ENCODE data around the gene SEPSECS.

SEPSECS gene

GRCh38 chr4:25128671-25129070 lies 31.6 kb downstream of the SEPSECS start (continued):
- TF ChIP-seq ESRRG (CRISPR knock-in tag; IDR thresholded peaks at IDR 0.05) (no peak), ZNF565 (CRISPR knock-in tag; conservative IDR thresholded peaks at IDR 0.05; ENCODE audit: low read depth) (no peak), TOX (CRISPR knock-in tag; IDR thresholded peaks at IDR 0.05; ENCODE audit: borderline replicate concordance) (no peak)

GRCh38 chr4:25123236-25123635 lies 37.0 kb downstream of the SEPSECS start:
- ATAC-seq = no peak
- TF ChIP-seq CSRNP3 (CRISPR knock-in tag; IDR thresholded peaks at IDR 0.05) (no peak), GLIS3 (CRISPR knock-in tag; IDR thresholded peaks at IDR 0.05) (no peak), RARB (CRISPR knock-in tag; IDR thresholded peaks at IDR 0.05) (no peak), ARNTL (CRISPR knock-in tag; IDR thresholded peaks at IDR 0.05; ENCODE audit: borderline replicate concordance, low read depth) (no peak), TCF4 (CRISPR knock-in tag; IDR thresholded peaks at IDR 0.05; ENCODE audit: borderline replicate concordance) (no peak), ZNF565 (CRISPR knock-in tag; conservative IDR thresholded peaks at IDR 0.05; ENCODE audit: low read depth) (no peak)

GRCh38 chr4:25120146-25120940 lies 39.9 kb downstream of the SEPSECS start:
- no peak for ATAC-seq
- TF ChIP-seq CSRNP3 (CRISPR knock-in tag; IDR thresholded peaks at IDR 0.05) = no peak
- no peak for TF ChIP-seq POU6F1 (CRISPR knock-in tag; IDR thresholded peaks at IDR 0.05; ENCODE audit: borderline replicate concordance, low read depth)
- TF ChIP-seq RARB (CRISPR knock-in tag; IDR thresholded peaks at IDR 0.05) = no peak
- TF ChIP-seq TSHZ2 (CRISPR knock-in tag; IDR thresholded peaks at IDR 0.05) = no peak
- no peak for TF ChIP-seq PATZ1 (CRISPR knock-in tag; IDR thresholded peaks at IDR 0.05; ENCODE audit: borderline replicate concordance)
- TF ChIP-seq ESRRG (CRISPR knock-in tag; IDR thresholded peaks at IDR 0.05) = no peak
- TF ChIP-seq ZFP3 (CRISPR knock-in tag; IDR thresholded peaks at IDR 0.05) = no peak
- no peak for TF ChIP-seq PPARA (CRISPR knock-in tag; IDR thresholded peaks at IDR 0.05; ENCODE audit: borderline replicate concordance)
- TF ChIP-seq SNAI2 (CRISPR knock-in tag; IDR thresholded peaks at IDR 0.05) = no peak
- TF ChIP-seq ZC3H10 (CRISPR knock-in tag; IDR thresholded peaks at IDR 0.05) = no peak
- TF ChIP-seq ZFP30 (CRISPR knock-in tag; IDR thresholded peaks at IDR 0.05) = no peak
- no peak for TF ChIP-seq ARNTL (CRISPR knock-in tag; IDR thresholded peaks at IDR 0.05; ENCODE audit: borderline replicate concordance, low read depth)
- no peak for TF ChIP-seq GLIS3 (CRISPR knock-in tag; IDR thresholded peaks at IDR 0.05)
- TF ChIP-seq ZNF565 (CRISPR knock-in tag; conservative IDR thresholded peaks at IDR 0.05; ENCODE audit: low read depth) = no peak
- TF ChIP-seq ZNF8 (CRISPR knock-in tag; IDR thresholded peaks at IDR 0.05) = no peak
- no peak for TF ChIP-seq ZNF70 (CRISPR knock-in tag; IDR thresholded peaks at IDR 0.05)
